Spleen (tissue), 7 donors: ENCODE measurements around the gene MMP7.

ENCODE experiments used
- POLR2A ChIP-seq, 3 donors: fragments of 450-650 bp; IDR thresholded peaks; one replicate each; pipeline ENCODE4 v1.5.1; 2017; ENCODE audit warnings: antibody characterized with exemption in 3 of 3, mild to moderate bottlenecking in 1 of 3
- POLR2AphosphoS5 ChIP-seq, 3 donors: sonication (generic); formaldehyde crosslinking; IDR thresholded peaks; one replicate each; pipeline ENCODE4 v1.5.1; 2017; ENCODE audit warnings: antibody characterized with exemption in 3 of 3
- TF ChIP-seq, protein P1 (sequence below), 11 experiments: fragments of 200-600 bp in 7 of 11; fragments of 450-650 bp in 4 of 11; sonication (generic) in 4 of 11; IDR thresholded peaks in 8 of 11; conservative IDR thresholded peaks in 3 of 11; 1 replicate in 7 of 11; 2 replicates in 4 of 11; pipeline versions ENCODE4 v1.4.0 to v1.8.0; 2016 to 2021; ENCODE audit warnings: antibody characterized with exemption in 11 of 11, inconsistent platforms in 4 of 11, mild to moderate bottlenecking in 1 of 11
- donor health status: DM: no; HTN: no; CAD: no; lungs with moderate emphysema.
- donor health status: DM: no; HTN: no; CAD: no.
- donor health status: DM: no; HTN: no; CAD: no.

DNA sequence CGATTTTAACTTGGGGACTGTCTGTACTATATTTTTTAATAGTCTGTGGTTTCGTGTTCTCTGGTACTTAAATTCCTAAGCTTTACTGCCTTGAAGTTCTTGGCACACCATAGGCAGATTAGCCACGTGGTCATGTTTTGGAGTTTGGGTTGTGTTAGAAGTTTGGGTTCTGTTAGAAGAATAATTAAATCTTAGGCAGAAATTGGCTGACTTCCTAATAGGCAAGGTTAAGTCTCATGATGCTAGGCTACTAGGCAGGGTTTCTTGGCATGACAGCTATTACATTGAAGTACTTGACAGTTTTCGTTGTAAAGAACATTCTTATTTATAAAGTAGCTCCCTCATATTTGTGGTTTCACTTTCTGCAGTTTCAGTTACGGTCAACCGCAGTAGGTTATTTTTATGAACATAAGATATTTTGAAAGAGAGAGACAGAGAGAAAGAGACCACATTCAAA, 30.0 kb upstream of the MMP7 start:
- TF ChIP-seq, protein P1, sequence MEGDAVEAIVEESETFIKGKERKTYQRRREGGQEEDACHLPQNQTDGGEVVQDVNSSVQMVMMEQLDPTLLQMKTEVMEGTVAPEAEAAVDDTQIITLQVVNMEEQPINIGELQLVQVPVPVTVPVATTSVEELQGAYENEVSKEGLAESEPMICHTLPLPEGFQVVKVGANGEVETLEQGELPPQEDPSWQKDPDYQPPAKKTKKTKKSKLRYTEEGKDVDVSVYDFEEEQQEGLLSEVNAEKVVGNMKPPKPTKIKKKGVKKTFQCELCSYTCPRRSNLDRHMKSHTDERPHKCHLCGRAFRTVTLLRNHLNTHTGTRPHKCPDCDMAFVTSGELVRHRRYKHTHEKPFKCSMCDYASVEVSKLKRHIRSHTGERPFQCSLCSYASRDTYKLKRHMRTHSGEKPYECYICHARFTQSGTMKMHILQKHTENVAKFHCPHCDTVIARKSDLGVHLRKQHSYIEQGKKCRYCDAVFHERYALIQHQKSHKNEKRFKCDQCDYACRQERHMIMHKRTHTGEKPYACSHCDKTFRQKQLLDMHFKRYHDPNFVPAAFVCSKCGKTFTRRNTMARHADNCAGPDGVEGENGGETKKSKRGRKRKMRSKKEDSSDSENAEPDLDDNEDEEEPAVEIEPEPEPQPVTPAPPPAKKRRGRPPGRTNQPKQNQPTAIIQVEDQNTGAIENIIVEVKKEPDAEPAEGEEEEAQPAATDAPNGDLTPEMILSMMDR (IDR thresholded peaks at IDR 0.05 in 8 of 11, conservative IDR thresholded peaks at IDR 0.05 in 3 of 11), result no peak
- no peak for TF ChIP-seq POLR2A (IDR thresholded peaks at IDR 0.05)
- TF ChIP-seq POLR2AphosphoS5 (IDR thresholded peaks at IDR 0.05), result no peak
